Activated T-helper 2 cell treated with anti-CD3 and anti-CD28 coated beads, Interferon-gamma antibody, Interleukin-2, Interleukin-4, amounts not matched to agents 10 μg/mL and 5 μg/mL and 100 μg/mL, durations not matched to agents 14 hours and 24 hours and 36 hours (primary cell): ENCODE results near the gene SBNO2. TPM values are rescaled to one million over a fixed set of nuclear protein-coding genes. Genes with fewer than 3 reads are reported as not detected.

Experiments
- DNase-seq: peaks from one replicate; pipeline ENCODE4 v3.0.0; 2021; ENCODE audit warnings: low spot score
- H3K27ac Mint-ChIP-seq: one replicate; pipeline ENCODE4 v1.8.0; 2021; ENCODE audit warnings: mixed read lengths
- H3K27me3 Mint-ChIP-seq: one replicate; pipeline ENCODE4 v1.8.0; 2021; ENCODE audit warnings: low read depth, mixed read lengths
- H3K36me3 Mint-ChIP-seq: one replicate; pipeline ENCODE4 v1.8.0; 2021; ENCODE audit warnings: low read depth, mixed read lengths
- H3K4me1 Mint-ChIP-seq: one replicate; pipeline ENCODE4 v1.8.0; 2021; ENCODE audit warnings: low read depth, mixed read lengths
- H3K4me3 Mint-ChIP-seq: one replicate; pipeline ENCODE4 v1.8.0; 2021; ENCODE audit warnings: low read depth, mild to moderate bottlenecking, moderate library complexity, mixed read lengths
- H3K9me3 Mint-ChIP-seq: one replicate; pipeline ENCODE4 v1.8.0; 2021; ENCODE audit warnings: mixed read lengths
- intact Hi-C: fragments of 100-400 bp; cut with micrococcal nuclease; formaldehyde crosslinking; loops from one replicate; pipeline ENCODE4 v1.15.1; 2023
- total RNA-seq: library from RNA; stranded (reverse); gene quantifications from 2 replicates; pipeline ENCODE4 v1.2.3, GENCODE V29; 2022

SBNO2 gene
- total RNA-seq, 1 donor from 2014 or later: 82.8 TPM

- intact Hi-C loops: loop anchor here (5.0 kb wide), 1 partner anchor 144 kb away; the partner anchor contains the start of gene ATP5F1D
- Mint-ChIP-seq H3K4me1 (peaks cover 51% of the 10 kb centered on the region), H3K27me3 (no peaks in the 10 kb centered on the region), H3K9me3 (peaks cover 5% of the 10 kb centered on the region), H3K4me3 (no peak overlapping the region), H3K27ac (peak overlapping the region; percentile 83), H3K36me3 (peaks cover 14% of the 10 kb centered on the region)
- DNase-seq: no peak
Observed at GRCh38 chr19:1098177-1099051, 75.7 kb downstream of the SBNO2 start.

GRCh38 chr19:1097810-1098176 is 76.3 kb downstream of the SBNO2 start:
- Mint-ChIP-seq H3K9me3 (peaks cover 5% of the 10 kb centered on the region), H3K27me3 (no peaks in the 10 kb centered on the region), H3K4me1 (peaks cover 50% of the 10 kb centered on the region), H3K4me3 (no peak overlapping the region), H3K36me3 (peaks cover 20% of the 10 kb centered on the region), H3K27ac (peak overlapping the region; percentile 18)
- DNase-seq: no peak
- intact Hi-C loops: loop anchor here (5.0 kb wide), 1 partner anchor 145 kb away; the partner anchor contains the start of gene ATP5F1D

GRCh38 chr19:1094978-1095701 is 78.9 kb downstream of the SBNO2 start, which contains the start of gene POLR2E:
TSS of gene POLR2E (minus strand) at chr19:1095375. CDS start at chr19:1095315, 60 bp downstream.
- H3K27me3 Mint-ChIP-seq: no peaks in the 10 kb centered on the region
- peak; percentile 97 for DNase-seq
- peak within 1 kb of the TSS; percentile 92 for H3K4me3 Mint-ChIP-seq
- intact Hi-C loops: loop anchor here (1.0 to 5.0 kb wide), 2 partner anchors 8 to 147 kb away; partner anchors contain the start of genes ATP5F1D and GPX4
- H3K27ac Mint-ChIP-seq: peak within 1 kb of the TSS; percentile 89
- peaks cover 5% of the 10 kb centered on the region for H3K9me3 Mint-ChIP-seq
- peaks cover 33% of the 10 kb centered on the region for H3K4me1 Mint-ChIP-seq
- peaks cover 29% of the 10 kb centered on the region for H3K36me3 Mint-ChIP-seq

- Mint-ChIP-seq H3K27me3 (no peaks in the 10 kb centered on the region), H3K4me3 (peak overlapping the region; percentile 92), H3K4me1 (peaks cover 30% of the 10 kb centered on the region), H3K9me3 (peaks cover 1% of the 10 kb centered on the region), H3K36me3 (peaks cover 26% of the 10 kb centered on the region), H3K27ac (peak overlapping the region; percentile 73)
- intact Hi-C loops: no loop called here
- DNase-seq: no peak
Observed at GRCh38 chr19:1094655-1094977, 79.5 kb downstream of the SBNO2 start.

- no peak for DNase-seq
- H3K36me3 Mint-ChIP-seq: peaks cover 24% of the 10 kb centered on the region
- intact Hi-C loops: no loop called here
Observed at GRCh38 chr19:1093811-1094553, 80.1 kb downstream of the SBNO2 start.

GRCh38 chr19:1093330-1093729 is 80.7 kb downstream of the SBNO2 start:
- H3K4me3 Mint-ChIP-seq: peak overlapping the region; percentile 92
- peak overlapping the region; percentile 11 for H3K27ac Mint-ChIP-seq
- intact Hi-C loops: no loop called here
- H3K36me3 Mint-ChIP-seq: peaks cover 27% of the 10 kb centered on the region
- no peaks in the 10 kb centered on the region for H3K27me3 Mint-ChIP-seq
- peaks cover 20% of the 10 kb centered on the region for H3K4me1 Mint-ChIP-seq
- DNase-seq: no peak
- H3K9me3 Mint-ChIP-seq: no peaks in the 10 kb centered on the region

More at GRCh38 chr19:1093811-1094553, 80.1 kb downstream of the SBNO2 start:
- peaks cover 25% of the 10 kb centered on the region for H3K4me1 Mint-ChIP-seq
- H3K27me3 Mint-ChIP-seq: no peaks in the 10 kb centered on the region
- no peaks in the 10 kb centered on the region for H3K9me3 Mint-ChIP-seq
- peak overlapping the region; percentile 92 for H3K4me3 Mint-ChIP-seq
- H3K27ac Mint-ChIP-seq: peak overlapping the region; percentile 73

GRCh38 chr19:1091544-1092175 is 82.4 kb downstream of the SBNO2 start:
- Mint-ChIP-seq H3K4me3 (no peak overlapping the region), H3K27me3 (no peaks in the 10 kb centered on the region), H3K9me3 (no peaks in the 10 kb centered on the region), H3K4me1 (peaks cover 22% of the 10 kb centered on the region), H3K27ac (no peak overlapping the region), H3K36me3 (peaks cover 37% of the 10 kb centered on the region)
- DNase-seq: no peak
- intact Hi-C loops: no loop called here

GRCh38 chr19:1090731-1091543 is 83.1 kb downstream of the SBNO2 start:
- no peak overlapping the region for H3K27ac Mint-ChIP-seq
- H3K36me3 Mint-ChIP-seq: peaks cover 41% of the 10 kb centered on the region
- H3K9me3 Mint-ChIP-seq: no peaks in the 10 kb centered on the region
- H3K4me1 Mint-ChIP-seq: peaks cover 20% of the 10 kb centered on the region
- no peaks in the 10 kb centered on the region for H3K27me3 Mint-ChIP-seq
- no peak for DNase-seq
- intact Hi-C loops: no loop called here
- H3K4me3 Mint-ChIP-seq: no peak overlapping the region

GRCh38 chr19:1089891-1090290 is 84.2 kb downstream of the SBNO2 start:
- DNase-seq: no peak
- H3K36me3 Mint-ChIP-seq: peaks cover 49% of the 10 kb centered on the region
- no peaks in the 10 kb centered on the region for H3K27me3 Mint-ChIP-seq
- intact Hi-C loops: loop anchor here (10.0 kb wide), 1 partner anchor 165 kb away; the partner anchor contains the start of gene ARID3A
- H3K27ac Mint-ChIP-seq: no peak overlapping the region
- H3K4me1 Mint-ChIP-seq: peaks cover 15% of the 10 kb centered on the region
- no peaks in the 10 kb centered on the region for H3K9me3 Mint-ChIP-seq
- H3K4me3 Mint-ChIP-seq: no peak overlapping the region

- peaks cover 52% of the 10 kb centered on the region for H3K36me3 Mint-ChIP-seq
- H3K27me3 Mint-ChIP-seq: no peaks in the 10 kb centered on the region
- peaks cover 13% of the 10 kb centered on the region for H3K4me1 Mint-ChIP-seq
- no peaks in the 10 kb centered on the region for H3K9me3 Mint-ChIP-seq
- intact Hi-C loops: loop anchor here (10.0 kb wide), 1 partner anchor 164 kb away; the partner anchor contains the start of gene ARID3A
- DNase-seq: no peak
- H3K4me3 Mint-ChIP-seq: no peak overlapping the region
- no peak overlapping the region for H3K27ac Mint-ChIP-seq
Observed at GRCh38 chr19:1089126-1089771, 84.8 kb downstream of the SBNO2 start.

- H3K9me3 Mint-ChIP-seq: no peaks in the 10 kb centered on the region
- no peak overlapping the region for H3K4me3 Mint-ChIP-seq
- peak overlapping the region; percentile 55 for H3K27ac Mint-ChIP-seq
- H3K4me1 Mint-ChIP-seq: peaks cover 9% of the 10 kb centered on the region
- no peaks in the 10 kb centered on the region for H3K27me3 Mint-ChIP-seq
- peaks cover 55% of the 10 kb centered on the region for H3K36me3 Mint-ChIP-seq
- intact Hi-C loops: loop anchor here (10.0 kb wide), 1 partner anchor 164 kb away; the partner anchor contains the start of gene ARID3A
- no peak for DNase-seq
Observed at GRCh38 chr19:1088416-1089010, 85.6 kb downstream of the SBNO2 start.
